CD4-positive, alpha-beta T cell treated with Interleukin-4 for 1 hour (primary cell): Measurements from ENCODE around the gene ZNF598.
A peak's percentile ranks its signal among the peaks of the same experiment; 100 is the strongest.
"Not testable (repeated sequence)": the region's sequence is repeated elsewhere in the genome, so short reads cannot be mapped to it uniquely, and the experiment has no call there.

Experiments used
- DNase-seq, 2 donors: peaks; one replicate each; pipeline ENCODE4 v3.0.0-alpha.2; 2020 to 2022

ZNF598 gene

DNA sequence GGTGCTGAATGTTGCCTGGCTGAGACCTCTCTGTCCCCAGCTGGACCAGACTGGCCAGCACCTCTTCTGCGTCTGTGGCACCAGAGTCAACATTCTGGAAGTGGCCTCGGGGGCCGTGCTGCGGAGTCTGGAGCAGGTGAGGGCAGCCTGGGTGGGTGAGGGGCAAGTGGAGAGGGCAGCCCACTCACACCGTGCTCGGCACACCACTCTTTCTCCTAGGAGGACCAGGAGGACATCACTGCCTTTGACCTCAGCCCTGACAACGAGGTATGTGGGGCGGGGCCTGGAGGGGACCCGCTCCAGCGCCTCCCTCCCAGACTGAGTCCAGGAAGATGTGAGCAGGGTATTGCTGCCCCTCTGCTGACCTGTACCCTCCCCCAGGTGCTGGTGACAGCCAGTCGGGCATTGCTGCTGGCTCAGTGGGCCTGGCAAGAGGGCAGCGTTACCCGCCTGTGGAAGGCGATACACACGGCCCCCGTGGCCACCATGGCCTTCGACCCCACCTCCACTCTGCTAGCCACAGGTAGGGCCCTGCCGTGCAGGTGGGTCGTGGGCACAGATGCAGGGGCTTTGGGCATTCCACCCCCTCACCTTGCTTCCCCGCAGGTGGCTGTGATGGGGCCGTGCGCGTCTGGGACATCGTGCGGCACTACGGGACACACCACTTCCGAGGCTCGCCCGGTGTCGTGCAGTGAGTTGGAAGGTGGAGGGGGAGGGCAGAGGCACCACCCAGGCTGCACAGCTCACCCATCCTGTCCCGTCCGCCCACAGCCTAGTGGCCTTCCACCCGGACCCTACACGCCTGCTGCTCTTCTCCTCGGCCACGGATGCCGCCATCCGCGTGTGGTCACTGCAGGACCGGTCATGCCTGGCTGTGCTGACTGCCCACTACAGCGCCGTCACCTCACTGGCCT lies 35.2 kb downstream of the ZNF598 start:
- no peak for DNase-seq

GRCh38 chr16:1973461-1974156 lies 36.0 kb downstream of the ZNF598 start:
- no peak for DNase-seq

GRCh38 chr16:1972490-1972877 lies 37.1 kb downstream of the ZNF598 start:
- no peak for DNase-seq

DNA sequence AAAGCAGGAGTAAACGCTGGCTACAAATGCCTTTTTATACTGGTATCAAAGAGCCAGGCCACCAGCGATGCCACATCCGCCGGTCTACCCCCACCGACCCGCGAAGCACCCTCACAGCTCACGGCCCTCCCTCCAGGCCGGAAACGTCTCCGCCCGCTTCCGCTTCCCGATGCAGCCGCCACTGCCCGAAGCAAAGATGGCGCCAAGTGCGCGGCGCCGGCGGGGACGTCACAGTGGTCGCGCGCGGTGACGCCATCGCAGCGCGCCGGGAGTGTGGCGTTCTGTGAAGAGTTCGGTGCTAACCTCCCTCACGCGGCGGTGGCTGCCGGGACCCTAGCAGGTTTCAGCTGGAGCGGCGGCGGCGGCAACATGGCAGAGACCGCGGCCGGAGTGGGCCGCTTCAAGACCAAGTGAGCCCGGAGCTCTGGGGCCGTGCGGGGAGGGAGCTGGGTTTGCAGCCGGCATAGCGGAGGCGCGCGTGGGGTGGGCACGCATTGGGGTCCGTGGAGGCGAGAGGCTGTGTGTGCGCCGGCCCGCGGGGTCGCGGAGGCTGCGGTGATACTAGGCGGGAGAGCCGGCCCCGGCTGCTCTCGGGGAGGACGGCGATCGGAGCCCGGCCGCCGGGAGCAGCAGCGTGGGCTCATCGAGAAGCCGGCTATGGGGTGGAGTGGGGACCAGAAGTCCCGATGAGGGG lies 37.7 kb downstream of the ZNF598 start, which contains the start of gene TBL3:
TSS of gene TBL3 (plus strand) at position 258 of the 694 bp plus-strand sequence. CDS start at position 370, 112 bp downstream.
- DNase-seq, result peak; percentile 96 to 97

DNA sequence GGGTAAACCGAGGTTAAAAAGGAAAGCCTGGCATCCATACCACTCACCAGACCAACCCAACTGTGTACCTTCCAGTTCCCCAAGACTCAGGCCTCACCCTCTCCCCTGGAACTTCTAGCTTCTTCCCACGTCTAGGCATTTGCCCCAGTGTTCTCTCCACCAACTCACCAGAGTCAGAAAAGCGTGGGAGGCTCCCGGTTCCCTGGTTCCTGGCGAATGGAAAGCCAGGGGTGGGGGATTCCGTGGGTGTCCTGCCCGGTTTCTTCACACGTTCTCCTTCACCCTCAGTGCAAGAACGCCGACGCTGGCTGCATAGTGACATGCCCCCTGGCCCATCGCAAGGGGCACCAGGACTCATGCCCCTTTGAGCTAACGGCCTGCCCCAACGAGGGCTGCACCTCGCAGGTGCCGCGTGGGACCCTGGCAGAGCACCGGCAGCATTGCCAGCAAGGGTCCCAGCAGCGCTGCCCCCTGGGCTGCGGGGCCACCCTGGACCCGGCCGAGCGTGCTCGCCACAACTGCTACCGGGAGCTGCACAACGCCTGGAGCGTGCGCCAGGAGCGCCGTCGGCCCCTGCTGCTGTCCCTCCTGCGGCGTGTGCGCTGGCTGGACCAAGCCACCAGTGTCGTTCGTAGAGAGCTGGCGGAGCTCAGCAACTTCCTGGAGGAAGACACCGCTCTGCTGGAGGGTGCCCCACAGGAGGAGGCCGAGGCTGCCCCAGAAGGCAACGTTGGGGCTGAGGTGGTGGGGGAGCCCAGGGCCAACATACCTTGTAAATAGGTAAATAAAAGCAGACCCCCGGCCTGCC lies 41.3 kb downstream of the ZNF598 start:
- DNase-seq, result no peak

DNA sequence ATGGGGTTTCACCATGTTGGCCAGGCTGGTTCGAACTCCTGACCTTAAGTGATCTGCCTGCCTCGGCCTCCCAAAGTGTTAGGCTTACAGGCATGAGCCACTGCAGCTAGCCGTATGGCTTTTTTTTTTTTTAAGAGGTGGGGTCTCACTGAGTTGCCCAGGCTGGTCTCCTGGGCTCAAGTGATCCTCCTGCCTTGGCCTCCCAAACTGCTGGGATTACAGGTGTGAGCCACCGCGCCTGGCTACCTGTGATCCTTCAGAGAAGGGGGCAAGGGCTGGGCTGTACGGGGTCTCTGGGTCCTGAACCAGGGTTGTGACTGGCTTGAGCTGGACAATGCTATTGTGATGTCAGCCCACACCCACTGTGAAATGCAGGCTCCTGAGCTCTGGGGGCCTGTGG lies 43.2 kb downstream of the ZNF598 start, which contains the start of gene RNF151:
TSS of gene RNF151 (plus strand) at position 397 of the 400 bp plus-strand sequence. CDS start 26 bp downstream, outside the sequence.
- DNase-seq, result no peak

GRCh38 chr16:1965396-1966001 lies 44.1 kb downstream of the ZNF598 start:
- DNase-seq, result peak in 1 of 2 donors; percentile 21

- peak; percentile 99 for DNase-seq
Measured at GRCh38 chr16:1964506-1965395, 44.9 kb downstream of the ZNF598 start, which contains the start of gene RPS2. Gene RPS2, minus strand, starts transcription at chr16:1964826. Its CDS starts 201 bp downstream, at chr16:1964625.

- DNase-seq, result peak; percentile 36 to 57
Measured at GRCh38 chr16:1963806-1964505, 45.7 kb downstream of the ZNF598 start.

- DNase-seq, result not testable (repeated sequence)
Measured at GRCh38 chr16:1962161-1963153, 47.2 kb downstream of the ZNF598 start.

GRCh38 chr16:1961651-1962067 lies 48.0 kb downstream of the ZNF598 start:
- DNase-seq, result peak in 1 of 2 donors; percentile 22

DNA sequence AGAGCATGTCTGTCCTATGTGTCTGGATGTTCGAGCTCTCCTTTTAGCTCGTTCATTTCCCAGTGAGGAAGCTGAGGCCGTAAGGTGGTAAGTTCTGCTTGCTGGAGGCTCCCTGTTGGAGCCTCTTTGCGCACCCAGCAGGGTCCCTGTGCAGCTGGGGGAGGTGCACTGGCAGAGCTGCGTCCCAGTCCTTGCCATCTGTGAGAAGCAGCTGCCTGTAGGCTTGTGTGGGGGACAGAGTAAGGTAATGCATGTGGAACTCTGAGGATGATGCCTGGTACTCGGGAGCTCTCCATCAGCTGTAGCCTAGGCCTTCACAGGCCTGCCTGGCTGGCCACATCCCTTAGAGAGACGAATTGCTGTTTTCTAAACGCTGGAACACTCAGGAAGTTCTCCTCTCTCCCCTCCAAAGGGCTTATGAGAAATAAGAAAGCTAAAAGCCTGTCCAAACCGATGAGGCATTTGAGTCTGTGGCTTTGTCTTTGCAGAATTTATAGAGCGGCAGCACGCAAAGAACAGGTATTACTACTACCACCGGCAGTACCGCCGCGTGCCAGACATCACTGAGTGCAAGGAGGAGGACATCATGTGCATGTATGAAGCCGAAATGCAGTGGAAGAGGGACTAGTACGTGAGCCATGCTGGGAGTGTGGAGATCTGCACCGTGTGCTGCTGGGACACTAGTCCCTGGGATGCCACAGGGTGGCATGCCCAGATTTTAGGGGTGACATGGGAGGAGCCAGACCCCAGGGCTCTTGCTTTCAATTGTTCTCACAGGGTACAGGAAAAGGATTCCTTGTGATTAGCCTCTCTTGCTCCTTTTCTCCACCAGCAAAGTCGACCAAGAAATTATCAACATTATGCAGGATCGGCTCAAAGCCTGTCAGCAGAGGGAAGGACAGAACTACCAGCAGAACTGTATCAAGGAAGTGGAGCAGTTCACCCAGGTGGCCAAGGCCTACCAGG lies 48.7 kb downstream of the ZNF598 start:
- DNase-seq, result peak in 1 of 2 donors; percentile 47

DNA sequence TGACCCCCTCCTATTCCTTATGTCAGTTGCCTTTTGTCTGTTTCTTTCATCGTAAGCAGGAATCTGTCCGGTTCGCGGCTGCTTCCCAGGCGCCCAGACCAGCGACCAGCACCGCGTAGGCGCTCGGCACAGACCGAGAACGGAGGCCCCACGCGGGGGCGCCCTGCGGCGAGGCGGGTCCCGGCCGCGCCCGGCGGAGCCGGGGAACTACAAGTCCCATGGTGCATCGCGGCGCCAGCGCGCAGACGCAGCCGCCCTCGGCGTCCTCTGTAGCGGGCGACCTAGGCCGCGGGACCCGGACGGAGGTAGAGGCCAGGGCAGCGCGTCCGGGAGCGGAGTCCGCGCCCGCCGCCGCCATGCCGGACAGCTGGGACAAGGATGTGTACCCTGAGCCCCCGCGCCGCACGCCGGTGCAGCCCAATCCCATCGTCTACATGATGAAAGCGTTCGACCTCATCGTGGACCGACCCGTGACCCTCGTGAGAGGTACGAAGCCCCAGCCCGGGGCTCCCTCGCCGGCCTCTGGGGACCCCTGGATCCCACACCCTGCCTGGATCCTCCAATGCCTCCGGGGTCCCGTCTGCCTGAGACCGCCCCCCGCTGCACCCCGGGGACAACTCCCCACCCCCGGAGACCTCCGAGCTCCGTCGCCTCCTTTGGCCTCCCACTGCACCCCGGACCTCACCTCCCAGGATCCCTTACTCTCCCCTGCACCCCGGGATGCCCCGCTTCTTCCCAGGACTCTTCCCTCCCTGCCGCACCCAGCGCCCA lies 50.2 kb downstream of the ZNF598 start, which contains the start of gene NDUFB10:
TSS of gene NDUFB10 (plus strand) at position 270 of the 771 bp plus-strand sequence. CDS start at position 357, 87 bp downstream.
- DNase-seq, result peak; percentile 89 to 91

DNA sequence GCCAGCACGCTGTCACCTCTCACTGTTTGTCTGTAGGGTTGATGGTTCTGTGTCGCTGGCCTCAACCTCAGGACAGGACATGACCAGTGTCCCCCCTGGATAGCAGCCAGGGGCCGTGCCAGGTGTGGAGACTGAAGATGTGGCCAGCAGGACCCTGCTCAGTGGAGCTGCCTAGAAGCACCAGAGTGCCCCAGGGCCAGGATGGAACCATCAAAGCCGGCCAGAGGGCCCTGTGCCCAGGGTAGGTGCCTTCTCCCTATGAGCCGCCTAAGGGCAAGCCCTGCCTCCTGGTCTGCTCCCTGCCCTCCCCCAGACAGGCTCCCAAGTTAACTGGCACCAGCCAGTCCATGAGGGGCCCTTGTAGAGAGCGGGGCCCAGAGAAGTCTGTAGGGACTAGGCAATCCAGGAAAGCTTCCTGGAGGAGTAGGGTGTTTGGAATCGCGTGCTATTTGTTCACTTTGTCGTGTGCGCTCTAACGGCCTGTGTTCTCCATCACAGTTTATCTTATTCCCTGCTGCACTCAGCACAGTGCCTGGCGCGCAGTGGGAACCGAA lies 50.8 kb downstream of the ZNF598 start:
- no peak for DNase-seq

- not testable (repeated sequence) for DNase-seq
Measured at GRCh38 chr16:1958143-1958491, 51.5 kb downstream of the ZNF598 start.
